Measurements from ENCODE around the gene FTSJ1.
A peak's percentile ranks its signal among the peaks of the same experiment; 100 is the strongest.
"Not testable (repeated sequence)": the region's sequence is repeated elsewhere in the genome, so short reads cannot be mapped to it uniquely, and the experiment has no call there.

The FTSJ1 gene

GRCh38 chrX:48475774-48476577 is at the start of gene FTSJ1:
TSS of gene FTSJ1 (plus strand) at chrX:48476199. CDS start at chrX:48478048, 1,849 bp downstream.
- DNase-seq: peak; percentile 88

GRCh38 chrX:48427027-48427716 is 48.8 kb upstream of the FTSJ1 start:
- not testable (repeated sequence) for DNase-seq

- not testable (repeated sequence) for DNase-seq
These were observed 46.4 kb upstream of the FTSJ1 start for GRCh38 chrX:48429606-48430005.

GRCh38 chrX:48430166-48430565 is 45.8 kb upstream of the FTSJ1 start:
- not testable (repeated sequence) for DNase-seq

- DNase-seq: not testable (repeated sequence)
These were observed 42.3 kb upstream of the FTSJ1 start for GRCh38 chrX:48433713-48434112.

GRCh38 chrX:48447201-48447600 is 28.8 kb upstream of the FTSJ1 start:
- not testable (repeated sequence) for DNase-seq

GRCh38 chrX:48450076-48450475 is 25.9 kb upstream of the FTSJ1 start:
- DNase-seq: no peak

GRCh38 chrX:48451708-48452107 is 24.3 kb upstream of the FTSJ1 start:
- no peak for DNase-seq

- DNase-seq: peak in 1 of 2 experiments; percentile 5
These were observed 19.2 kb upstream of the FTSJ1 start for GRCh38 chrX:48456628-48457331.

- DNase-seq: peak; percentile 12 to 14
These were observed 17.3 kb upstream of the FTSJ1 start for GRCh38 chrX:48458711-48459110.

GRCh38 chrX:48459483-48459882 is 16.5 kb upstream of the FTSJ1 start:
- peak in 1 of 2 experiments; percentile 12 for DNase-seq

- peak in 1 of 2 experiments; percentile 4 for DNase-seq
These were observed 16.0 kb upstream of the FTSJ1 start for GRCh38 chrX:48460031-48460430.

GRCh38 chrX:48460606-48461005 is 15.4 kb upstream of the FTSJ1 start:
- peak in 1 of 2 experiments; percentile 12 for DNase-seq

GRCh38 chrX:48461830-48462229 is 14.2 kb upstream of the FTSJ1 start:
- peak; percentile 16 to 18 for DNase-seq

GRCh38 chrX:48465336-48465933 is 10.6 kb upstream of the FTSJ1 start:
- DNase-seq: no peak

- peak; percentile 61 to 68 for DNase-seq
These were observed 9.3 kb upstream of the FTSJ1 start for GRCh38 chrX:48466696-48467095.

- no peak for DNase-seq
These were observed 8.7 kb upstream of the FTSJ1 start for GRCh38 chrX:48467281-48467761.

GRCh38 chrX:48468247-48468671 is 7.7 kb upstream of the FTSJ1 start:
- DNase-seq: peak; percentile 61 to 67

GRCh38 chrX:48468693-48469691 is 7.0 kb upstream of the FTSJ1 start:
- peak; percentile 58 to 62 for DNase-seq

GRCh38 chrX:48470110-48470832 is 5.7 kb upstream of the FTSJ1 start, which contains the start of gene SLC38A5:
TSS of gene SLC38A5 (minus strand) at chrX:48470260. CDS start at chrX:48467924, 2,336 bp downstream.
- no peak for DNase-seq

GRCh38 chrX:48470833-48471118 is 5.2 kb upstream of the FTSJ1 start:
- DNase-seq: no peak

Measured in activated T-cell treated with anti-CD3 and anti-CD28 coated beads, Interleukin-2, amount 50 U/mL, for 48 hours (primary cell).